Stimulated activated CD4-positive, alpha-beta T cell treated with anti-CD3 and anti-CD28 coated beads, TNF-alpha, amount 100 ng/mL, for 24 hours (primary cell): ENCODE results near the gene POMGNT2.
"Not testable (repeated sequence)": the region's sequence is repeated elsewhere in the genome, so short reads cannot be mapped to it uniquely, and the experiment has no call there.

ENCODE experiments used
- DNase-seq, 3 experiments: peaks; one replicate each; pipeline ENCODE4 v3.0.0-alpha.2; 2020; ENCODE audit warnings: low read depth in 3 of 3

The POMGNT2 gene

DNA sequence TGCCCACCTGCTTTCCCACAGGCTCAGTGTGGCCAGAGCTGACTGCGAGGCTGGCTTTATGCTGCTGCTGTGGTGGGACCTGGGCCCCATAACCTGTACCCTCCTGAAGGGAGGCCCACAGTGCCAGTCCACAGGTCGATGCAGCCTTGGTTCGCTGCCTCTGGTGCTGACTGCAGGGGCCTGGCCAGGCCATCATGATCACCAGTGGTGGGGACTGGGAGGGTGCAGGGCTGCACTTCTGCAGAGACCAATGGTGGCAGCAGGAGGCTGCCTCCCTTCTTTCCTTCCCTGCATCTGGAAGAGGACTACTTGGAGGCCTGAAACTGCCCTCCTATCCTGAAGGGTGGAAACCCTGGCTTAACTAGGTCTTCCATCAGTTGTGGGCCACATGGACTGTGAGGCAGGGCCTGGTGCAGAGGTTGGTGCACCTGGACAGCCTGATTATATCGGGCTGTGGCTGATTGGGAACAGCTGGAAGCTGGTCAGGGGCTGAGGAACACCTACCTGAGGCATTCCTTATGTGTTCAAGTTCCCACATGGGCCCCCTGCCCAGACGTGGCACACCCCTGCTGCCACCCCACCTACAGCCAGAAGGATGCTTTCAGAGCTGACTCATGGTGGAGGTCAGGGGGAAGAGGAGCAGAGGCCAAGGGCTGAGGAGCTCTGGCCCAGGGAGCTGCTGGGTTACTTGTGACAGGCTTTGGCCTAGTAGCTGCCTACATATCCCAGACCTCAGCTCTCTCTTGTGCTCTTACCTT, 29.8 kb downstream of the POMGNT2 start:
- no peak for DNase-seq

DNA sequence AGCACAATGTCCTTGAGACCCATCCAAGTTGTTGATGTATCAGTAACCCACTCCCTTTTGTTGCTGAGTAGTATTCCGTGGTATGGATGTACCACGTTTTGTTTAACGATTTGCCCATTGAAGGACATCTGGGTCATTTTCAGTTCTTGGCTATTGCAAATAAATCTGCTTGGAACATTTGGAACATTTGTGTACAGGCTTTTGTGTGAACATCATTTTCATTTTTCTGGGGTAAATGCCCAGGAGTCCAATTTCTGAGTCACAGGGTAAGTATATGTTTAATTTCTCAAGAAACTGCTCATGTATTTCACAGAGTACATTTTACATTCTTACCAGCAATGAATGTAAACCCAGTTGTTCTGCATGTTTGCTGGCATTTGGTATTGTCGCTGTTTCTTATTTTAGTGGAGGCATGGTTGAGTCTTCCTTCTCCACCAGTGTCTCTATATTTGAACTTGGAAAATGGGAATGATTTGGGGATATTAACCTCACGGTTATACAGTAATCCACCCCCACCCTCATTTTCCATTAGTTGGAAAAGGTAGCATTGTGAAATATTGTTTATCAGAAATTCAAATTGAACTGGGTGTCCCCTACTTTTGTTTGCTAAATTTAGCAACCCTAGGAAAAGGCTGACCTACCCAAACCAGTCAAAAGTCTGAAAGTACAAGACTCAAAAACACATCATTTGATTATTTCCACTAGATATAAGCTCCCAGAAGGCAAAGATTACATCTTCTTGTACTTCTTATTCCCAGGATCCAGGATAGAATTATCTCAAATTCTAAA, 30.8 kb downstream of the POMGNT2 start:
- DNase-seq: no peak

DNA sequence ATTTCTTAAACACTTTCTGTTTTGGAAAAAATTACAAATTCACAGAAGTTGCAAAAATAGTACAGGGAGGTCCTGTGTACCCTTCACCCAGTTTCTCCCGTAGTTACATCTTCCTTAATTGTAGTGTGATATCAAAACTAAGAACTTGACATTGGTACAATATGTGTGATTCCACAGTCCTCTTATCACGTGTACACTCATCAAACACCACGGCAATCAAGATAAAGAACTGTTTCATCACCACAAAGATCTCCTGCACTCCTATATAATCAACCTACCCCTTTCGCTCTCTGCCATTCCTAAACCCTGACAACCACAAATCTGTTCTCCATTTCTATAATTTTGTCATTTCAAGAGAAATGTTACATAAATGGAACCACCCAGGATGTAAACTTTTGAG, 31.4 kb downstream of the POMGNT2 start:
- no peak for DNase-seq

DNA sequence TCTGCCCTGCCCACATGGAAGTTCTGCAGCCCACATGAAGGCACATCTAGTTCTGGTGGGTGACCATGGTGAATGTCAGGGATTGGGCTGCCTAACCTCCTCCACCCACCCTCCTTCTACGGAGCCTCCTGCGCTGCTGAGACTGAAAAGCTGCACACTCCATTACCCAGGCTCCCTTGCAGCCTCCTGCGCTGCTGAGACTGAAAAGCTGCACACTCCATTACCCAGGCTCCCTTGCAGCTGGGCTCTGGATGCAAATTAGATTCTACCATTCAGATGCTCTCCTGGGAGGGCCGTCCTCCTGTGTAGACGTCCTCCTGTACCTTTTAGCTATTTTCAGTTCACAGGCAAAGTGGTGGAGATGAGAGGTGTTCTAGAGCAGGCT, 32.1 kb downstream of the POMGNT2 start:
- DNase-seq: no peak

DNA sequence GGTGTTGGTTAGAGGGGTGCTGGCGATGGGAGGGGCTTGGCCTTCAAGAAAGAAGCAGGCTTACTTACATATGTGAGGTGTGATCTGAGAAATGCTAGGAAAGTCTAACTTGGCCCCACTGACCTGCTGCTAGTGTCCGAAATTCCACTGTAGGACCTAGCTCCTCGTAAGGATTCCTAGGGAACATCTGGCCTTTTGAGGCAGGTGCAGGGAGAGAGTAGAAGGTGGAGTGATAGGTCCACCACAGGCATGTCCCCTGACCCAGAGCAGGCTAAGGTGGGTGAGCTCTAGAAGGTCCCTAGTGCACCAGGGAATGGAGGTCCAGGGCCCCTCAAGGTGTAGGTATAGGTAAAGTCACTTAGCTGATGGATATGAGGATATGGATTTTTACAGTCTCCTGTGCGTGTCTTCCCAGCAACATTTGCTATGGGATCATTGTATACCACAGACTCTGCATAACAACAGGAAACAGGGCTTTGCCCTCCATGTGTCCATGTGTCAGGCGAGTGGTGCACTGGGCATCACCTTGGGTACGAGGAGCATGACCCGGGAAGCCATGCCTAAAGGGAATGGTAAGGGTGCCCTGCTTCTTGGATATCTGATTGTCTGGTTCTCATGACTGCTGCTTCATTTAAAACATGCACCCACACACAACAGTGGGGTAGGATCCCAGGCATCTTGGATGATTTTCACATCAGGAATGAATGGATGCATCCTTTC, 32.6 kb downstream of the POMGNT2 start:
- DNase-seq: no peak

DNA sequence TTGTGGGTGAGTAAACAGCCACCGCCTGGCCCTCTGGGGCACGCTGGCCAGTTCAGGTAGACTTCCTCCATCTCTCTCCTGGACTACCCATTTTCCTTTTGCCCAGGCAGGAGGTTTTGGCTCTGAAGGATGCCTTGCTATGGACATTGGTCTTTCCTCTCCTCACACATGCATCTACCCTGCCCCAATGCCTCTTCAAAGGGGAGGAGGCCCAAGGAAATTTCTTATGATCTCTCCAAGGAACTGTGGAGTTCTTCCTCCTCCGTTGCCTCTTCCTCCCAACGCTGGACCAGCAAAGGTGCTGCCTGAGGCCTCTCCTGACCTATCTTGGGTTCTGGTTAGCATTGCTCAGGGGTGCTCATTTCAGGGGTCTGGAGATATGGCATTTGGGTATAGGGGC, 33.5 kb downstream of the POMGNT2 start:
- no peak for DNase-seq

DNA sequence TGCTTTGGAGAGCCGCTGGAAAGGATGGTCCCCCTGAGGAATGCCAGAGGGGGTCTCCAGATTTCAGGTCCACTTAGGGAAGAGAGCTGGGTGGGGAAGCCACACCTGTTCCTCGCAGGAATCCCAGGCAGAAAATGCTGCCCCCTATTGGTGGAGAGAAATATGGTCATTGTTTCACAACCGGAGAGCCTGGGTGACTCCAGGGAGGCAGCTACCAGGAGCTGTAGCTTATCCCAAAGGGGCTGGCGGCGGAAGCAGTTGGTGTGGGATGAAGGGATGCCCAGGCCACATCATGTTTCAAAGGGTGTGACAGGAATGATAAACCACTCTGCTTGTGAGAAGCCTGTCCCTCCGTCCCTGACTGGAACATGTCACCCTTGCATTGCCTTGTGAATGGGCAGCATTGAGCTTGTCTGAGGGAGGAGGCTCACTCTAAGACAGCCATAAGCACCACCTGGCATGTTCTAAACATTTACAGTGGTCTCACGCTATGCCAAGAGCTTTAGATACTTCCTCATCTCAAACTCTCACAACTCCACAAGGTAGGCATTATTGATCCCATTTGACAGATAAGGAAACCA, 34.5 kb downstream of the POMGNT2 start:
- DNase-seq: peak in 1 of 3 experiments; percentile 16

DNA sequence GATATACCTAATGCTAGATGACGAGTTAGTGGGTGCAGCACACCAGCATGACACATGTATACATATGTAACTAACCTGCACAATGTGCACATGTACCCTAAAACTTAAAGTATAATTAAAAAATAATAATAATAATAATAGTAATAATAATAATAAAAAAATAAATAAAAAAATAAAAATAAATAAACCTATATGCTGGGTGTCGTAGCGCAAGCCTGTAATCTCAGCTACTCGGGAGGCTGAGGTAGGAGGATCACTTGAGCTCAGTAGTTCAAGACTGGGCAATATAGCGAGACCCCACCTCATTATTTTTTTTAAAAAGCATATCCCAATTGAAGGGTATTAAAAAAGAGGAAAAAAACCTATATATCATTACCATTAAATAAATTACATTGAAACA, 35.2 kb downstream of the POMGNT2 start:
- not testable (repeated sequence) for DNase-seq

DNA sequence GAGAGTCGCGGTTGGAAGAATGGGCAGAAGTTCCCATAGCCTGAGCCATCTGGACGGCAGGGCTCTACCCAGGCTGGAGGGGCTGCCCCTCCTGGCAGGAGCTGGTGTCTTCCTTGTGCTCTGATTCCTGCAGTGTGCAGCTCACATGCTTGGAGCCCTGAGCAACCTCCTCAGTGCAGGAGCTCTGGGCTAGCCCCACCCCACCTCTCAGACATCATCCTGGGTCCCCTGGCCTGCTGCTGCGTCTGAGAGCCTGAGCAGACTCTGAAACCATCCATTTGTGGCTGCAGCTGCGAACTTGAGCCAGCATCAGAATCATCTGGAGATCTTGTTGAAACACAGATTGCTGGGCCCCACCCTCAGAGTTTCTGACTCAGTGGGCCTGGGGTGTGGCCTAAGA, 42.8 kb downstream of the POMGNT2 start:
- DNase-seq: no peak

DNA sequence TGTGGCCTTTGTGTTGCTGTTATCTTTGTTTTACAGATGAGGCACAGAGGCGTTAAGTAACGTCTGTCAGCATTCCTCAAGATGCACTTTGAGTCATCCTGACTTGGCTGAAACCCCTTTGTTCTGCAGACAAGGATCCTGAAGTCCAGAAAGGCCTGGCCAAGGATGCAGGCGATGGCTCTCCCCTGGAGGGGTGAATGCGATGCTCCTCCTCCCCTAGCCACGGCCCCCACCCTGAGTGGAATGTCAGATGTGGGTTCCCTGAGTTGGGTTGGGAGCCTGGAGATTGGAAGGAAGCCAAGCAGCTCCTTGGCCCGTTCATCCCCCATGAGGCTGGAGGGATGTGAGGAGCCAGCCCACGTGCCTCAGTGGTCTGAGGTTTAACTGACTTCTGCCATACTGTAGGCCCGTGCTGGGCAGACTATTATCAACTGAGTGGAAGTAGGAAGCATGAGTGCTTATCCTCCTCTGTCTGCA, 43.3 kb downstream of the POMGNT2 start:
- DNase-seq: no peak

DNA sequence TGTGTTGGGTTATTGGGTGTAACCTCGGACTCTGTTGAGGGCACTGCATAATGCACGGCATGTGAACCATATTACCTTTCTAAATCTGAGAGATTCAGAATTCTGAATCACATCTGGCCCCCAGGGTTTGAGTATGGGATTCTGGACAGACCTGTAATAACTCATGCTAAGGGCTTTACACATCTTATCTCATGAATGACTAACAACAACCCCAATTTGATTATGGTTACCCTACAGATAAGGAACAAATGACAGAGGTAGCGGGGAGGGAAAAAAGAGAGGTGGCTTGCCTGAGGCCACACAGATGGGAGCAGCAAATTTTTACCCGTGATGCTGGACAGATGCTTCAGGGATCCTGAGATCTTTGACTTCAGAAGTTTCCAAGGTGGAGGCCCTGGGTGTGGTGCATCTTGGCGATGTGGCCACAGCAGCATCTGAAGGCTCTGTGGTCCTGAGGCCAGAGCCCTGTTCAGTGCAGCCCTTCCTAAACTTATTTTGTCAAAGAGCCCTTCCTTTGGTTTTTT, 43.8 kb downstream of the POMGNT2 start:
- no peak for DNase-seq

DNA sequence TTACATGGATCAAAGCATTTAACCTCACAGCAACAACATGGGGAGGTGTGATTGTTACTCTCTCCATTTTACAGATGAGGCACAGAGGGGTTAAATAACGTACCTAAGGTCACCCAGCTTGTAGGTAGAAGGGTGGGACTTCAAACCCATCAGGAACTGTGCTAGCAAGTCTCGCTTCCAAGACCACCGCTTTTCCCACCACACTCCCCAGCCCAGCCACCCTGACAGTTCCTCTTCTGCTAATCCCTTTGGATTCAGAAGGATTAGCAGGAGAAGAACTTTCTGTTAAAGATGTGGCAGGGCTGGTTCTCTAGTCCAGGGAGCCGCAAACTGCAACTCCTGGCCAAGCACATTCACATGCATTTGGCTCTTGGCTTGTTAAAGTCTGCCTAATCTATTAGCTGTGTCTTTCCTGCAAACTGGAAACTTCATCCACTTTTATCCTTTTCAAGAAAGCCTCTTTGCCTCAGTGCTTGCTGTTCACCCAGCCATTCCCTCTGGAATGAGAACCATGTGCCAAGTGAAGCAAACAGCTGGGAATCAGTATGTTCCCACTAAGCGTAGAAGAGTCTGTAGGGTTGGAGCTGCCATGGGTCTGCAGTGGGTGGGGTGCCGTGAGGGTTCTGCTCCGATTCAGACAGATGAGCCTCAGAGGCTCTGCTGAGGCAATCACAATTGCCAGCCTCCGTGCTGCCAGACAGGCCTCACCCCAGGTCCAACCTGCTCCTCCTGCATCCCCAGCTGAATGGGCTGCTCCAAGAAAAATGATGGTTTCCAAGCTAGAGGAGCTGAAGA, 44.6 kb downstream of the POMGNT2 start:
- no peak for DNase-seq

DNA sequence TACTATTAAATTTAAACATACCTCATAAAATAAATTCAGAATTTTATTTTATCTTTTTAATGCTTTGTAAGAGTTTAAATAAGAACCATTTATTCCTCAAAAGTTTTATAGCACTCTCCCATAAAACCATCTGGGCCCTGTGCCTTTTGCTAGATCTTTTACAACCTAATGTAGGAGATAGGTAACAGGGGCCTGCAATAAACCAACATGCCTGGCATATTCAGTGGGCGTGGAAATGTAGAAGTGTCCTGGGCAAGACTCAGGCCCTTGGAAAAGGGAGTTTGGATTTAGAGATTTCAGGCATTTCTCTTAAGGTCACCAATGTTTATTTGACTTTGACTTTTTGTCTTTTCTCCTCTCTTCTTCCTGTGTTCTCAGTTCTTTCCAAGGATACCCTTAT, 46.4 kb downstream of the POMGNT2 start:
- DNase-seq: no peak

DNA sequence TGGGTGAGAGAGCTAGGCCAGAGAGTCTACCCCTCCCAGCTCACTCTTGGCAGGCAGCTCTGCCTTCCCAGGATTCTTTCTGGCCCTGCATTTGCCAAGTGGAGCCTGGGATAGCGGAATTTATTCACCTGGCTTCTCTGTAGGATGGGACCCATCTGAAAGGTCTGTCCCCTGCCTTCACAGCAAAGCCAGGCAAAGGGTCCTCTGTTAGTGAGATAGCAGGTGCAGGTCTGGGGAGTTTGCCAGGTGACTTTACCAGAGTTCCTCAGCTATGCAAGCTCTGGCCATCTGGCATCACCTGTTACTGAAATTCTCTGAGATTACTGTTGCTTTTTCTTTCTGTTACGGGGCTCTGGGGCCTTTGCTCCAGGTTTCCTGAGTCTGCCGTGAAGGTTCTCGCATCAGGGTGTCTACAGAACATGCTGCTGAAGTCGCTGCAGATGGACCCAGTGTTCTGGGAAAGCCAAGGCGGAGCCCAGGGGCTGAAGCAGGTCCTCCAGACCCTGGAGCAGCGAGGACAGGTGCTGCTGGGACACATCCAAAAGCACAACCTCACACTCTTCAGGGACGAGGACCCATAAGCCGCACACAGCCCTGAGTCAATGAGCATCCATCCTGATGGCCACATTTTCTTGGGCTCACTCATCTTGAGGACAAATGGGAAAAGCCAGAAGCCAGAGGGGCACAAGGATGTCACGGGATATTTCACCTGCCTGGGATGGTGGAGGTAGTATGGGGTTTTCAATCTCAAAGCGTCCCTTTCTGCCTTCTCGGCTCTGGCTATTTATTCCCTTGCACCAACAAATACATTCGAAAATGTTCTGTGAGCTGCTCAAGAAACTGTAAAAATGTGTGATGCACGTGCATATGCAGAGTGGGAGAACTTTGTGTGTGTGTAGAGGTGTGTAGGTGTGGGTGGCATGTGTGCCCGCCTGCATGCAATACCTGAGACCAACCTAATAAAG, 49.8 kb downstream of the POMGNT2 start:
- no peak for DNase-seq

DNA sequence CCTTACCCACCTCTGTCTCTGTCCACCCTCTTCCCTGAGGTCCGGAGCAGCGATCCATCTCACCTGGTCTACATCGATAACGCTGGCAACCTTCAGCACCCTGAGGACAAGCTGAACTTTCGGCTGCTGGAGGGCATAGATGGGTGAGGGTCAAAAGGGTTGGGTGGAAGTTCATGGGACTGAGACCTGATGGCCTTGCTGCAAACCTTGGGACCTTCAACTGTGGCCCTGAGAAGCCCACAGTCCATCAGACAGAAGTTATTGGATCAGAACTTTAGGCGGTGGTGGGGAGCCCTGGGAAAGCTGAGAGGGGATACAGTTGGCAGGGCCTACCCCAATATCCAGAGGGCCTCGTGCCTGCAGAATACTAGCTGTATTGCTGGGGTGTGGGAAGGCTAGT, 50.5 kb downstream of the POMGNT2 start:
- no peak for DNase-seq

DNA sequence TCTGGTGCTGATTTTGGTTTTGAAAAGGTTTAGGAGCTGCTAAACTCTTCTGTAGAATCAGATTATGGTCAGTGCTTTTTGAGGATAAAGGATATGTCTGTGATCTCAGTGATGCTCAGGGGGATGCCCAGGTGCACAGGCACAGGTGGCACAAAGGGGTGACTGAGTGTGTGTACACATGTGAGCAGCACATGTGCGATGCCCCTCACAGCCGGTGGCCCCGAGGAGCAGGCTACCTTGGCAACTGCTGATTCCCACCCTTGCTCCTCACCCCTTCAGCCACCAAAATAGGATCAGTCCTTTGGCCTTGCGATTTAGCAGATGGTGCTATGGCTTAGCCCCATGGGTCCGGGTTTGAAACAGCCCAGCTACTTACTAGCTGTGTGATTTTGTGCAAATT, 51.1 kb downstream of the POMGNT2 start:
- DNase-seq: no peak

DNA sequence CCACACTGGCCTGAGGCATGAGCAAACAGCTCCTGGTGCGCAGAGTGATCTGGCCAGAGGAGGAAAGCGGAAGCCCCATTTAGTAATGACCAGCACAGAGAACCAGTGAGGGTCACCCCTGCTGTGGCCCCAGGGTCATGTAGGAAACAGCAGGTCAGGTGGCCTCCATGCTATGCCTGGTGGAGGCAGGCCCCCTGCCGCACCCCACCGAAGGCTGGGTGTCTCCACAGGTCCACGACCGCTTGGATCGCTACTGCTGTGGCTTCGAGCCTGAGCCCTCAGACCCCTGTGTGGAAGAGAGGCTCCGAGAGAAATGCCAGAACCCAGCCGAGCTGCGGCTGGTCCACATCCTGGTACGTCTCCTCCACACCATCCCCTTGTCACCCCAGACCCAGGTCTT, 52.6 kb downstream of the POMGNT2 start:
- no peak for DNase-seq

DNA sequence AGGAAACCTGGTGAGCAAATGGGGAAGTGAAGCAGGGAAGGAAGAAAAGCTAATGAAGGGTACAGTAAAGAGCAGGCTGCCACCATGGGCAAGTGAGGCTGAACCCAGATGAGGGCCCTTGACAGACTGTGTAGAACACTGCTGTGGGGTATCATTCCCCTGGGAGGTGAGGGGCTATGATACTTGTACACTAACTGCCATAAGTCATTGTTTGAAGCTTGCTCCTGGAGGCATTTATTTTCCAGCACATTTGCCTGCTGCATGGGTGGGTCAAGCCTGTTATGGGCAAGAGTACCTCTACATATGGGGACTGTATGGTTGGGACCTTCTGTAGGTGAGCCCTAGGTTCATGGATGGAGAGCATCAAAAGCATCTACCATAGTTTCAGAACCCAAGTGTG, 57.4 kb downstream of the POMGNT2 start:
- DNase-seq: no peak

DNA sequence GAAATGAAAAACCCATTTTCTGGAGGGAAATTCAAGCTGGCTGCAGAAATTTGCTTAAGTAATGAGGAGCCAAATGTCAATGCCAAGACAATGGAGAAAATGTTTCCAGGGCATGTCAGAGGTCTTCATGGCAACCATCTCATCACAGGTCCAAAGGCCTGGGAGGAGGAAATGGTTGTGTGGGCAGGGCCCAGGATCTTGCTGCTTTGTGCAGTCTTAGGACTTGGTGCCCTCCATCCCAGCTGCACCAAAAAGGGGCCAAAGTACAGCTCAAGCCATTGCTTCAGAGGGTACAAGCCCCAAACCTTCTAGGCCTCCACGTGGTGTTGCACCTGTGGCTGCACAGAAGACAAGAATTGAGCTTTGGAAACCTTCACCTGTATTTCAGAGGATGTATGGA, 59.3 kb downstream of the POMGNT2 start:
- no peak for DNase-seq

DNA sequence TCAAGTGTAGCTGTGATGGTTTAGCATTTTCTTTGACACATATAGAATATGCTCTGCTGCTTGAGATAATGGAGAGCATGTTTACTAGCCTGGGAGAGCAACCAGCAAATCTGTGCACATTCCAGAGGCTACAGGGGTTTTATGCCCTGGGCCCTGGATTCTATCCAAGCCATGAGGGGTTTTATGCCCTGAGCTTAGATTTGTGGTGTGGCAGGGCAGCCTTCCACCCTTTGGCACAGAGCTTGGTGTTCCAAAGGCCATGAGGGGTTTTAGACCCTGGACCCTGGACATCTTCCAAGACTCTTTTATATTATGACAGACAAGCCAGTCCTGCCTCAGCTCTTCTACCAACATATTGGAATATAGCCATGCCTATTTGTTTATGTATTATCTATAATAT, 60.8 kb downstream of the POMGNT2 start:
- not testable (repeated sequence) for DNase-seq
